ENCODE results near the gene GIT2. TPM values are rescaled to one million over a fixed set of nuclear protein-coding genes. Genes with fewer than 3 reads are reported as not detected.

GIT2 gene
- total and polyA plus RNA-seq, 2 experiments from 2014 or later = 15.8 to 20.9 TPM

DNA sequence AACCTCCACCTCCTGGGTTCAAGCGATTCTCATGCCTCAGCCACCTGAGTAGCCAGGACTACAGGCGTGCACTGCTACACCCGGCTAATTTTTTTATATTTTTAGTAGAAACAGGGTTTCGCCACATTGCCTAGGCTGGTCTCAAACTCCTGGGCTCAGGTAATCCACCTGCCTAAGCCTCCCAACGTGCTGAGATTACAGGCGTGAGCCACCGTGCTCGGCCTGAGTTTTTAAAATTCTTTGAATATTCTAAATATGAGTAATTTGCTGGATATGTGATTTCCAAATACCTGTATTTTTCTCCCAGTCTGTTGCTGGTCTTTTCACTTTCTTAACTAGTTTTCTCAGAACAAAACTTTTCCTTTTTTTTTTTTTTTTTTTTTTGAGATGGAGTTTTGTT lies 27.4 kb downstream of the GIT2 start (continued):
- TF ChIP-seq CTCF (conservative IDR thresholded peaks at IDR 0.05; ENCODE audit: low read depth in 2 of 2) (no peak), NANOG (IDR thresholded peaks at IDR 0.05; ENCODE audit: borderline replicate concordance) (no peak), ZNF114 (CRISPR knock-in tag; IDR thresholded peaks at IDR 0.05) (no peak), ZNF331 (CRISPR knock-in tag; IDR thresholded peaks at IDR 0.05; ENCODE audit: low read depth) (no peak), STAT1 (IDR thresholded peaks at IDR 0.05; ENCODE audit: unreplicated experiment) (no peak)
- TF ChIP-seq, protein P1, sequence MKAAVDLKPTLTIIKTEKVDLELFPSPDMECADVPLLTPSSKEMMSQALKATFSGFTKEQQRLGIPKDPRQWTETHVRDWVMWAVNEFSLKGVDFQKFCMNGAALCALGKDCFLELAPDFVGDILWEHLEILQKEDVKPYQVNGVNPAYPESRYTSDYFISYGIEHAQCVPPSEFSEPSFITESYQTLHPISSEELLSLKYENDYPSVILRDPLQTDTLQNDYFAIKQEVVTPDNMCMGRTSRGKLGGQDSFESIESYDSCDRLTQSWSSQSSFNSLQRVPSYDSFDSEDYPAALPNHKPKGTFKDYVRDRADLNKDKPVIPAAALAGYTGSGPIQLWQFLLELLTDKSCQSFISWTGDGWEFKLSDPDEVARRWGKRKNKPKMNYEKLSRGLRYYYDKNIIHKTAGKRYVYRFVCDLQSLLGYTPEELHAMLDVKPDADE (IDR thresholded peaks at IDR 0.05) = no peak
- TF ChIP-seq, protein P2, sequence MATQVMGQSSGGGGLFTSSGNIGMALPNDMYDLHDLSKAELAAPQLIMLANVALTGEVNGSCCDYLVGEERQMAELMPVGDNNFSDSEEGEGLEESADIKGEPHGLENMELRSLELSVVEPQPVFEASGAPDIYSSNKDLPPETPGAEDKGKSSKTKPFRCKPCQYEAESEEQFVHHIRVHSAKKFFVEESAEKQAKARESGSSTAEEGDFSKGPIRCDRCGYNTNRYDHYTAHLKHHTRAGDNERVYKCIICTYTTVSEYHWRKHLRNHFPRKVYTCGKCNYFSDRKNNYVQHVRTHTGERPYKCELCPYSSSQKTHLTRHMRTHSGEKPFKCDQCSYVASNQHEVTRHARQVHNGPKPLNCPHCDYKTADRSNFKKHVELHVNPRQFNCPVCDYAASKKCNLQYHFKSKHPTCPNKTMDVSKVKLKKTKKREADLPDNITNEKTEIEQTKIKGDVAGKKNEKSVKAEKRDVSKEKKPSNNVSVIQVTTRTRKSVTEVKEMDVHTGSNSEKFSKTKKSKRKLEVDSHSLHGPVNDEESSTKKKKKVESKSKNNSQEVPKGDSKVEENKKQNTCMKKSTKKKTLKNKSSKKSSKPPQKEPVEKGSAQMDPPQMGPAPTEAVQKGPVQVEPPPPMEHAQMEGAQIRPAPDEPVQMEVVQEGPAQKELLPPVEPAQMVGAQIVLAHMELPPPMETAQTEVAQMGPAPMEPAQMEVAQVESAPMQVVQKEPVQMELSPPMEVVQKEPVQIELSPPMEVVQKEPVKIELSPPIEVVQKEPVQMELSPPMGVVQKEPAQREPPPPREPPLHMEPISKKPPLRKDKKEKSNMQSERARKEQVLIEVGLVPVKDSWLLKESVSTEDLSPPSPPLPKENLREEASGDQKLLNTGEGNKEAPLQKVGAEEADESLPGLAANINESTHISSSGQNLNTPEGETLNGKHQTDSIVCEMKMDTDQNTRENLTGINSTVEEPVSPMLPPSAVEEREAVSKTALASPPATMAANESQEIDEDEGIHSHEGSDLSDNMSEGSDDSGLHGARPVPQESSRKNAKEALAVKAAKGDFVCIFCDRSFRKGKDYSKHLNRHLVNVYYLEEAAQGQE (IDR thresholded peaks at IDR 0.05; ENCODE audit: unreplicated experiment) = no peak

DNA sequence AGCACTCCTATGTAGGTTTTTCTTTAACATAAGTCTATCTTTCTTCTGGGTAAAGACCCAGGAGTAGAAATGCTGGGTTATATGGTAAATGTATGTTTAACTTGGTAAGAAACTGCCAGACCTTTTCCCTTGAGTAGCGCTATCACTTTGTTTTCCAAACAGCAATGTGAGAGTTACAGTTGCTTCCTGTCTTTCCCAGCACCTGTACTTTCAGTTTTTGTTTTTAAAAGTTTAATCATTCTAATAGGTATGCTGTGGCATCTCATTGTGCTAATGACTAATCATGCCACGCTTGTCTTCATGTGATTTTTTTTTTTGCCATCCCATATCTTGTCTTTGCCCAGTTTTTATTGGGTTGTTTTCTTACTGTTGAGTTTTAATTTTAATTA lies 28.1 kb downstream of the GIT2 start:
- Histone ChIP-seq H3K79me2 (replicated peaks; ENCODE audit: insufficient read depth) (no peaks in the 10 kb centered on the region), H3K4me2 (no peak overlapping the region), H4K20me1 (replicated peaks; ENCODE audit: insufficient read depth) (no peaks in the 10 kb centered on the region), H2AFZ (no peak overlapping the region), H3K27me3 (ENCODE audit: insufficient read depth) (no peaks in the 10 kb centered on the region), H3K9me2 (ENCODE audit: insufficient read depth) (no peaks in the 10 kb centered on the region), H3K27ac (ENCODE audit: low read depth) (no peak overlapping the region), H3K4me1 (ENCODE audit: insufficient read depth) (no peaks in the 10 kb centered on the region), H3K36me3 (ENCODE audit: insufficient read depth) (no peaks in the 10 kb centered on the region), H3K4me3 (no peak overlapping the region), H3F3A (replicated peaks; ENCODE audit: low read depth) (no peaks in the 10 kb centered on the region)
- no peaks in the 10 kb centered on the region for H3K9me3 Mint-ChIP-seq
- peak overlapping the region; percentile 37; the same call in 1 of the 2 replicates for H3K27ac Mint-ChIP-seq
- peaks cover 4% of the 10 kb centered on the region; the same call in 2 of the 3 replicates for H3K4me1 Mint-ChIP-seq
- ATAC-seq (no peak), DNase-seq (ENCODE audit: low spot score) (no peak)
- H3K4me3 Mint-ChIP-seq = no peak overlapping the region
- peaks cover 5% of the 10 kb centered on the region for H3K36me3 Mint-ChIP-seq (ENCODE audit: low read depth)
- no peaks in the 10 kb centered on the region for H3K27me3 Mint-ChIP-seq (ENCODE audit: insufficient read depth, low read depth, poor library complexity)
- TF ChIP-seq CTCF (conservative IDR thresholded peaks at IDR 0.05; ENCODE audit: low read depth in 2 of 2) (no peak), JUNB (IDR thresholded peaks at IDR 0.05; ENCODE audit: unreplicated experiment) (no peak), EZH2phosphoT487 (IDR thresholded peaks at IDR 0.05; ENCODE audit: unreplicated experiment) (no peak), STAT1 (IDR thresholded peaks at IDR 0.05; ENCODE audit: unreplicated experiment) (no peak), NANOG (IDR thresholded peaks at IDR 0.05; ENCODE audit: borderline replicate concordance) (no peak)
- TF ChIP-seq, protein P3, sequence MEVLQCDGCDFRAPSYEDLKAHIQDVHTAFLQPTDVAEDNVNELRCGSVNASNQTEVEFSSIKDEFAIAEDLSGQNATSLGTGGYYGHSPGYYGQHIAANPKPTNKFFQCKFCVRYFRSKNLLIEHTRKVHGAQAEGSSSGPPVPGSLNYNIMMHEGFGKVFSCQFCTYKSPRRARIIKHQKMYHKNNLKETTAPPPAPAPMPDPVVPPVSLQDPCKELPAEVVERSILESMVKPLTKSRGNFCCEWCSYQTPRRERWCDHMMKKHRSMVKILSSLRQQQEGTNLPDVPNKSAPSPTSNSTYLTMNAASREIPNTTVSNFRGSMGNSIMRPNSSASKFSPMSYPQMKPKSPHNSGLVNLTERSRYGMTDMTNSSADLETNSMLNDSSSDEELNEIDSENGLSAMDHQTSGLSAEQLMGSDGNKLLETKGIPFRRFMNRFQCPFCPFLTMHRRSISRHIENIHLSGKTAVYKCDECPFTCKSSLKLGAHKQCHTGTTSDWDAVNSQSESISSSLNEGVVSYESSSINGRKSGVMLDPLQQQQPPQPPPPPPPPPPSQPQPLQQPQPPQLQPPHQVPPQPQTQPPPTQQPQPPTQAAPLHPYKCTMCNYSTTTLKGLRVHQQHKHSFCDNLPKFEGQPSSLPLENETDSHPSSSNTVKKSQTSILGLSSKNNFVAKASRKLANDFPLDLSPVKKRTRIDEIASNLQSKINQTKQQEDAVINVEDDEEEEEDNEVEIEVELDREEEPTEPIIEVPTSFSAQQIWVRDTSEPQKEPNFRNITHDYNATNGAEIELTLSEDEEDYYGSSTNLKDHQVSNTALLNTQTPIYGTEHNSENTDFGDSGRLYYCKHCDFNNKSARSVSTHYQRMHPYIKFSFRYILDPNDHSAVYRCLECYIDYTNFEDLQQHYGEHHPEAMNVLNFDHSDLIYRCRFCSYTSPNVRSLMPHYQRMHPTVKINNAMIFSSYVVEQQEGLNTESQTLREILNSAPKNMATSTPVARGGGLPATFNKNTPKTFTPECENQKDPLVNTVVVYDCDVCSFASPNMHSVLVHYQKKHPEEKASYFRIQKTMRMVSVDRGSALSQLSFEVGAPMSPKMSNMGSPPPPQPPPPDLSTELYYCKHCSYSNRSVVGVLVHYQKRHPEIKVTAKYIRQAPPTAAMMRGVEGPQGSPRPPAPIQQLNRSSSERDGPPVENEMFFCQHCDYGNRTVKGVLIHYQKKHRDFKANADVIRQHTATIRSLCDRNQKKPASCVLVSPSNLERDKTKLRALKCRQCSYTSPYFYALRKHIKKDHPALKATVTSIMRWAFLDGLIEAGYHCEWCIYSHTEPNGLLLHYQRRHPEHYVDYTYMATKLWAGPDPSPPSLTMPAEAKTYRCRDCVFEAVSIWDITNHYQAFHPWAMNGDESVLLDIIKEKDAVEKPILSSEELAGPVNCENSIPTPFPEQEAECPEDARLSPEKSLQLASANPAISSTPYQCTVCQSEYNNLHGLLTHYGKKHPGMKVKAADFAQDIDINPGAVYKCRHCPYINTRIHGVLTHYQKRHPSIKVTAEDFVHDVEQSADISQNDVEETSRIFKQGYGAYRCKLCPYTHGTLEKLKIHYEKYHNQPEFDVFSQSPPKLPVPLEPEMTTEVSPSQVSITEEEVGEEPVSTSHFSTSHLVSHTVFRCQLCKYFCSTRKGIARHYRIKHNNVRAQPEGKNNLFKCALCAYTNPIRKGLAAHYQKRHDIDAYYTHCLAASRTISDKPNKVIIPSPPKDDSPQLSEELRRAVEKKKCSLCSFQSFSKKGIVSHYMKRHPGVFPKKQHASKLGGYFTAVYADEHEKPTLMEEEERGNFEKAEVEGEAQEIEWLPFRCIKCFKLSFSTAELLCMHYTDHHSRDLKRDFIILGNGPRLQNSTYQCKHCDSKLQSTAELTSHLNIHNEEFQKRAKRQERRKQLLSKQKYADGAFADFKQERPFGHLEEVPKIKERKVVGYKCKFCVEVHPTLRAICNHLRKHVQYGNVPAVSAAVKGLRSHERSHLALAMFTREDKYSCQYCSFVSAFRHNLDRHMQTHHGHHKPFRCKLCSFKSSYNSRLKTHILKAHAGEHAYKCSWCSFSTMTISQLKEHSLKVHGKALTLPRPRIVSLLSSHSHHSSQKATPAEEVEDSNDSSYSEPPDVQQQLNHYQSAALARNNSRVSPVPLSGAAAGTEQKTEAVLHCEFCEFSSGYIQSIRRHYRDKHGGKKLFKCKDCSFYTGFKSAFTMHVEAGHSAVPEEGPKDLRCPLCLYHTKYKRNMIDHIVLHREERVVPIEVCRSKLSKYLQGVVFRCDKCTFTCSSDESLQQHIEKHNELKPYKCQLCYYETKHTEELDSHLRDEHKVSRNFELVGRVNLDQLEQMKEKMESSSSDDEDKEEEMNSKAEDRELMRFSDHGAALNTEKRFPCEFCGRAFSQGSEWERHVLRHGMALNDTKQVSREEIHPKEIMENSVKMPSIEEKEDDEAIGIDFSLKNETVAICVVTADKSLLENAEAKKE (CRISPR knock-in tag; IDR thresholded peaks at IDR 0.05) = no peak

Data from GM23338 (cell line).